HG03342 (cell line): ENCODE data around the gene CD300E.

ENCODE experiments used
- ATAC-seq: cut with Tn5 transposase; IDR thresholded peaks from one replicate; pipeline ENCODE4 v1.9.1; 2021; ENCODE audit warnings: mild to moderate bottlenecking, moderate library complexity; ENCODE audit not compliant: unreplicated experiment

Gene CD300E

GRCh38 chr17:74569020-74570003 is 54.2 kb downstream of the CD300E start:
- no peak for ATAC-seq

GRCh38 chr17:74568106-74568873 is 55.2 kb downstream of the CD300E start:
- ATAC-seq = no peak

- no peak for ATAC-seq
Observed at GRCh38 chr17:74567397-74567796, 56.1 kb downstream of the CD300E start, which contains the start of gene CD300H. Gene CD300H, minus strand, starts transcription at chr17:74567509.

DNA sequence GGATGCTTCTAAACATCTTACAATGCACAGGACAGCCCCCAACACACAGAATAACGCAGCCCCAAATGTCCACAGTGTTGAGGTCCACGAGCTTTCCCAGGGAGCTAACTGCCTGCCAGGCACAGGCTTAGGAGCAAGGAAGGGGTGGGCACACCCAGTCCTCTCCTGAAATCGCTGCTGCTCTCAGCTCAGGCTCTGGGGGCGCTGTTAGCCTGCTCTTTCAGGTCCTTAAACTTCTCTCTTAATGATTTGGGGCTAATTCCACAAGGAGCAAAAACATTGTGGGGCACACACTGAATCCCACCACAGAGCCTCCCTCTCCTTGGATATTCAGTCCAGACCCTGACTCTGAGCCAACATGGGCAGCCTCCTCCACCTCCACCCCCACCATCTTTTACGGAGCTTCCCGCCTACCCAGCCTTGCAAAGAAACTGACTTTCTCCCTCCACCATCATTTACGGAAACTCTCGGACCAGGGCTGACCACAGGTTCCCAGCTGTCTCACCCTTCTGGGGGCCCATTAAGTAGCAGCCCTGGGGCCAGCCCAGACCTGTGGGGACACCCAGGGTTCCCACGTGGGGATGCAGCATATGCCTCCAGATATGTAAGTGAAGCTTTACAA is 57.3 kb downstream of the CD300E start:
- no peak for ATAC-seq

GRCh38 chr17:74565126-74565525 is 58.4 kb downstream of the CD300E start:
- no peak for ATAC-seq

- no peak for ATAC-seq
Observed at GRCh38 chr17:74563358-74563757, 60.2 kb downstream of the CD300E start.

GRCh38 chr17:74561586-74561985 is 62.0 kb downstream of the CD300E start:
- no peak for ATAC-seq
